Measurements from ENCODE around the gene XAB2. TPM values are rescaled to one million over a fixed set of nuclear protein-coding genes. Genes with fewer than 3 reads are reported as not detected.
A peak's percentile ranks its signal among the peaks of the same experiment; 100 is the strongest.
"Not testable (repeated sequence)": the region's sequence is repeated elsewhere in the genome, so short reads cannot be mapped to it uniquely, and the experiment has no call there.

Gene XAB2
- total RNA-seq, 3 donors from 2014 or later, result 64.6 to 76.1 (median 67.2) TPM

GRCh38 chr19:7643629-7644549 is 14.5 kb upstream of the XAB2 start:
- H3K27me3 Mint-ChIP-seq (ENCODE audit: low read depth); H3K36me3 Mint-ChIP-seq (ENCODE audit: insufficient read depth); DNase-seq; ATAC-seq; H3K4me3 Mint-ChIP-seq; H3K9me3 Mint-ChIP-seq: not testable (repeated sequence)
- H3K4me1 Mint-ChIP-seq (ENCODE audit: low read depth), result peaks cover 16% of the 10 kb centered on the region

- Mint-ChIP-seq H3K27me3 (ENCODE audit: low read depth) (no peaks in the 10 kb centered on the region), H3K9me3 (no peaks in the 10 kb centered on the region), H3K4me1 (ENCODE audit: low read depth) (peaks cover 22% of the 10 kb centered on the region), H3K36me3 (ENCODE audit: insufficient read depth) (peaks cover 10% of the 10 kb centered on the region), H3K4me3 (no peak overlapping the region)
- no peak for ATAC-seq
- DNase-seq, result no peak
Observed at GRCh38 chr19:7643031-7643415, 13.7 kb upstream of the XAB2 start.

- Mint-ChIP-seq H3K4me1 (ENCODE audit: low read depth) (peaks cover 25% of the 10 kb centered on the region), H3K9me3 (no peaks in the 10 kb centered on the region), H3K27me3 (ENCODE audit: low read depth) (no peaks in the 10 kb centered on the region), H3K36me3 (ENCODE audit: insufficient read depth) (peaks cover 10% of the 10 kb centered on the region), H3K4me3 (no peak overlapping the region)
- no peak for DNase-seq
- ATAC-seq, result no peak
Observed at GRCh38 chr19:7642295-7643030, 13.1 kb upstream of the XAB2 start.

- Mint-ChIP-seq H3K9me3 (no peaks in the 10 kb centered on the region), H3K4me1 (ENCODE audit: low read depth) (peaks cover 27% of the 10 kb centered on the region), H3K36me3 (ENCODE audit: insufficient read depth) (peaks cover 10% of the 10 kb centered on the region), H3K27me3 (ENCODE audit: low read depth) (no peaks in the 10 kb centered on the region), H3K4me3 (no peak overlapping the region)
- DNase-seq (no peak), ATAC-seq (no peak)
Observed at GRCh38 chr19:7641290-7642276, 12.2 kb upstream of the XAB2 start.

GRCh38 chr19:7640803-7641202 is 11.5 kb upstream of the XAB2 start:
- H3K27me3 Mint-ChIP-seq (ENCODE audit: low read depth), result no peaks in the 10 kb centered on the region
- no peak overlapping the region for H3K4me3 Mint-ChIP-seq
- peaks cover 29% of the 10 kb centered on the region for H3K4me1 Mint-ChIP-seq (ENCODE audit: low read depth)
- H3K9me3 Mint-ChIP-seq, result no peaks in the 10 kb centered on the region
- DNase-seq (no peak), ATAC-seq (no peak)
- H3K36me3 Mint-ChIP-seq (ENCODE audit: insufficient read depth), result peaks cover 9% of the 10 kb centered on the region

- Mint-ChIP-seq H3K27me3 (ENCODE audit: low read depth) (no peaks in the 10 kb centered on the region), H3K36me3 (ENCODE audit: insufficient read depth) (peaks cover 7% of the 10 kb centered on the region), H3K9me3 (no peaks in the 10 kb centered on the region), H3K4me1 (ENCODE audit: low read depth) (peaks cover 32% of the 10 kb centered on the region), H3K4me3 (peak overlapping the region; percentile 35)
- DNase-seq (no peak), ATAC-seq (no peak)
Observed at GRCh38 chr19:7639863-7640348, 10.6 kb upstream of the XAB2 start.

GRCh38 chr19:7638802-7639465 is 9.6 kb upstream of the XAB2 start:
- H3K4me1 Mint-ChIP-seq (ENCODE audit: low read depth), result peaks cover 32% of the 10 kb centered on the region
- H3K4me3 Mint-ChIP-seq, result peak overlapping the region; percentile 61
- H3K27me3 Mint-ChIP-seq (ENCODE audit: low read depth), result no peaks in the 10 kb centered on the region
- H3K9me3 Mint-ChIP-seq, result no peaks in the 10 kb centered on the region
- no peak for DNase-seq
- peaks cover 3% of the 10 kb centered on the region for H3K36me3 Mint-ChIP-seq (ENCODE audit: insufficient read depth)
- ATAC-seq, result no peak

- Mint-ChIP-seq H3K36me3 (ENCODE audit: insufficient read depth) (peaks cover 3% of the 10 kb centered on the region), H3K27me3 (ENCODE audit: low read depth) (no peaks in the 10 kb centered on the region), H3K9me3 (no peaks in the 10 kb centered on the region), H3K4me1 (ENCODE audit: low read depth) (peaks cover 32% of the 10 kb centered on the region), H3K4me3 (peak overlapping the region; percentile 84)
- ATAC-seq, result peak; percentile 15 to 36
- DNase-seq, result no peak
Observed at GRCh38 chr19:7637374-7638256, 8.3 kb upstream of the XAB2 start.

- peaks cover 32% of the 10 kb centered on the region for H3K4me1 Mint-ChIP-seq (ENCODE audit: low read depth)
- peak; percentile 95 to 96 for ATAC-seq
Observed at GRCh38 chr19:7636691-7637373, 7.5 kb upstream of the XAB2 start, which contains the start of gene STXBP2. TSS of gene STXBP2 (plus strand) at chr19:7637110. CDS start at chr19:7637150, 40 bp downstream.

GRCh38 chr19:7636317-7636690 is 7.0 kb upstream of the XAB2 start:
- Mint-ChIP-seq H3K36me3 (ENCODE audit: insufficient read depth) (peaks cover 7% of the 10 kb centered on the region), H3K9me3 (no peaks in the 10 kb centered on the region), H3K4me3 (peak overlapping the region; percentile 84), H3K4me1 (ENCODE audit: low read depth) (peaks cover 32% of the 10 kb centered on the region), H3K27me3 (ENCODE audit: low read depth) (no peaks in the 10 kb centered on the region)
- ATAC-seq (no peak), DNase-seq (no peak)

More at GRCh38 chr19:7636691-7637373, 7.5 kb upstream of the XAB2 start, which contains the start of gene STXBP2:
- Mint-ChIP-seq H3K4me3 (peak within 1 kb of the TSS; percentile 84), H3K36me3 (ENCODE audit: insufficient read depth) (peaks cover 5% of the 10 kb centered on the region), H3K27me3 (ENCODE audit: low read depth) (no peaks in the 10 kb centered on the region), H3K9me3 (no peaks in the 10 kb centered on the region)
- DNase-seq, result peak; percentile 93

GRCh38 chr19:7635670-7636069 is 6.3 kb upstream of the XAB2 start:
- no peaks in the 10 kb centered on the region for H3K27me3 Mint-ChIP-seq (ENCODE audit: low read depth)
- ATAC-seq (no peak), DNase-seq (no peak)
- H3K4me3 Mint-ChIP-seq, result peak overlapping the region; percentile 84
- peaks cover 7% of the 10 kb centered on the region for H3K36me3 Mint-ChIP-seq (ENCODE audit: insufficient read depth)
- H3K4me1 Mint-ChIP-seq (ENCODE audit: low read depth), result peaks cover 36% of the 10 kb centered on the region
- no peaks in the 10 kb centered on the region for H3K9me3 Mint-ChIP-seq

- ATAC-seq (no peak), DNase-seq (no peak)
- H3K4me1 Mint-ChIP-seq (ENCODE audit: low read depth), result peaks cover 37% of the 10 kb centered on the region
- peaks cover 8% of the 10 kb centered on the region for H3K36me3 Mint-ChIP-seq (ENCODE audit: insufficient read depth)
- H3K4me3 Mint-ChIP-seq, result no peak within 1 kb of the TSS
- H3K9me3 Mint-ChIP-seq, result no peaks in the 10 kb centered on the region
- H3K27me3 Mint-ChIP-seq (ENCODE audit: low read depth), result no peaks in the 10 kb centered on the region
Observed at GRCh38 chr19:7633698-7634097, 4.4 kb upstream of the XAB2 start, which contains the start of gene PCP2. TSS of gene PCP2 (minus strand) at chr19:7633719. CDS start at chr19:7633457, 262 bp downstream.

All from activated T-cell treated with anti-CD3 and anti-CD28 coated beads, Interleukin-2, amount 50 U/mL, for 4 hours (primary cell).